ENCODE data around the gene LGR4.

LGR4 gene

DNA sequence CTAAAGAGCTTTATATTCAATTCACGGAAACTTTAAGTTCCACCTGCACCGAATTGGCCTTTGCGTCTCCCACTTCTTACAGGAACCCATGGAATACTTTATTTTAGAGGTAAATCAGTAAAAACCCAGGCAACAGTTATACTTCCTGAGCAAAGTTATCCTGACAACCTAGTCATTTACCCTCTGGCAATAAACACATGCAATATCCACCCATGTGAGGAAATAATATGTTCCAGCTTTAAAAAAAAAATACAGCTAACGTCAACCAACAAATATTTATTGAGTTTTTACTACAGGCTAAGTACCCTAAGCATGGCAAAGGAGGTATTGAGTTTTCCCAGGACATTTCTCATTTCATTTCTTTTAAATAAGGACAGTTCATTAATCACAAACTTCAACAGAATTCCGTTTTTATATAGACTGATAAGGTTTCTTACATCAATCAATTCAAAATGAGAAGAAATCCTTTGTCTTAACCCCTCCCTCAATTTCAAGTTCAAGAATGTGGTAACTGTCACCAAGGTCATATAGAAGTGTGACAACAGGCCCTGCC is 71.2 kb downstream of the LGR4 start:
- DNase-seq (ENCODE audit: low read depth): no peak

DNA sequence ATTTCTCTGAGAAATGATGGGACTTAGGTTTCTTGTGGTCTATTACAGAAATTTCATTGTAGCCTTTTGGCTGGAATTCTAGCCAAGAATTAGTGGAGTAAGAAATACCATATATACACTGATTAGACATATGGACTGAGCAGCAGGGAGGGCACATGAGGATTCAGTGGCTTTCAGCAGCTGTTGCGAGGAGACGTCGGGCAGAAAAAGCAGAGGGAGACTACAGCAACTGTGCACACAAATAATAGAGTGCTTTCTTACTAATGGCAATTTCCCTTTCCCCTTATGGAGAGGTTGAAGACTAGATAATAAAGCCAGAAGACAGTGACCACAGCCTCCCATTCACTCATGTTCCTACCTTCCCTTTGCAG is 74.2 kb downstream of the LGR4 start:
- DNase-seq (ENCODE audit: low read depth): no peak

DNA sequence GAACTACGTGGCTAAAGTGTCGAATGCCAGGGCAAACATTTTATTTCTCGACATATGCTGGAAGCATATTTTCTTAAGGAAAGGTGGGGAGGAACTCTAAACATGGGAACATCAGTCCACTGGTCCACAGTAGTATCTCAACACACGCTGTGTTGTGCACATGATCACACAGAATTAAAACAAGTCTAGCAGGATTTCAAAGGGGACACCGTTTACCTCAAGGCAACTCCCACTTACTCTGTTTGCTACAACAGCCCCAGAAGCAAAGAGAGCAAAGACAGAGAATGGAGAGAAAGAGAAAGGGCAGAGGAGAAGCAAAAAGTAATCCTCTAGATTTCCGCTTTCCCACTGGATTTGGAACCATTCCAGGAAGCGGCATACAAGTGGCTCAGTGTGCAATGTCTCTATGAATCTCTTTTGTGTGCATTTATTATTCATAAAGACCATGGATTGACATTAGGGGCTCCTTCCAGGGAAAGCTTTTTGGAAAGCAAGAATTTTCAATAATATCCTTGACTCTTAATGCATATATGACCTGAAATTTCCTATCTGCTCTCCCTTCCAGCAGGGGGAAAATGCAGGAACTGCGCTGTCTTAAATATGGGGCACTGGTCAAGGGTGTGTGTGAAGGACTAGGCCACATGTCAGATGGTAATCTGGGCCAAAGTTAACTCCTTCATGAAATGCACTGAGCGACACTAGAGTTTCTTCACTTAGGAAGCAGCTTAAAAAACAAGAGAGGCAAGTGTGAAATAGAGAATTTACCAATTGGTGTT is 74.8 kb downstream of the LGR4 start:
- DNase-seq (ENCODE audit: low read depth): no peak

GRCh38 chr11:27396259-27396839 is 76.2 kb downstream of the LGR4 start:
- no peak for DNase-seq (ENCODE audit: low read depth)

GRCh38 chr11:27395556-27396258 is 76.9 kb downstream of the LGR4 start:
- DNase-seq (ENCODE audit: low read depth): no peak

- no peak for DNase-seq (ENCODE audit: low read depth)
Observed at GRCh38 chr11:27394781-27395228, 77.8 kb downstream of the LGR4 start.

GRCh38 chr11:27392278-27393114 is 80.1 kb downstream of the LGR4 start:
- DNase-seq (ENCODE audit: low read depth): peak; percentile 52

DNA sequence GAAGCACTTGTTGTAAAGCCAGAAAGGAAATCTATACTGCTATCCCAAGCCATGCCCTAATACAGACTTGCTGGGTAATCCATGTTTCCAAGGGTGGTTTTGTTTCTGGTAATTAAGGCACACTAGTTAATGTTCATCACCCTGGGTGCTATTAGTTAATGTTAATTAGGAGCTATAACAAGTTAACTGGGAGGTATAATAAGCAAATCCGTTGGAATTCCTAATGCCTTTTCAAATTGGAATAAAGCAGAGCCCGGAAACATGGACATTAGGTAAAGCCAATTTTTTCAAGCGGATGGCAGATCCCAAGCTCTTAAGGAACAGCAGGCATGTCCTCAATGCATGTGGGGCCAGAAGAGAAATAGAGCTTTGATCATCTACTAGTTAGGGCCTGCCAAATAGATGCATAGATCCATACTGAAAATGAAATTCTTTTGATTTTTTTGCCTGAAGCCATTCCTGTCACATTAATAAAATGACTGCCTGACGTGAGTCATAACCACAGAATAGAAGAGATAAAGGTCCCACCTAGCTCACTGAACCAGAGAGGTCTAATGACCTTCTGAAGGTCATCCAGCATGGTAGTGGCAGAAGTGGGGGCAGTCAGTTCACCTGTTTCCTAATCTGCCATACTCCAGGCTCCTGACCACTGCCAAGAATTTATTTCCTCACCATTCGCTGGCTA is 81.1 kb downstream of the LGR4 start:
- no peak for DNase-seq (ENCODE audit: low read depth)

- DNase-seq (ENCODE audit: low read depth): peak; percentile 52
Observed at GRCh38 chr11:27390318-27391295, 82.0 kb downstream of the LGR4 start.

DNA sequence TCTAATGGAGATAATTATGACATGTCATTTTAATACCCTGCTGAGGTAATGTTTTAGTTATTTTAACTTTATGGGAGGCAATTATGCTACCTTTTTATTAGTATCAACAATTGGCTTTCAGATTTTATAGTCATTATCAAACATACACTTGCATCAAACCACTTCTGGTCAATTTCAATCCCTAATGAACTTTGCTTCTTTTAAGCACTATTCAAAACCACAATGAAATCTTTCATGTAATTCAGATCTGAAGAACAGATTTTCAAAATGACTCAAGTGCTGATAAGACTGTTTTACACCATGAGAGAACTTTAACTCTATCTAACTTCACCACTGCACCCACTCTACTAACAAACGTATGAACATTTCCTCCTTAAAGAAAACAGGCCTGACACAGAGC is 83.7 kb downstream of the LGR4 start:
- no peak for DNase-seq (ENCODE audit: low read depth)

DNA sequence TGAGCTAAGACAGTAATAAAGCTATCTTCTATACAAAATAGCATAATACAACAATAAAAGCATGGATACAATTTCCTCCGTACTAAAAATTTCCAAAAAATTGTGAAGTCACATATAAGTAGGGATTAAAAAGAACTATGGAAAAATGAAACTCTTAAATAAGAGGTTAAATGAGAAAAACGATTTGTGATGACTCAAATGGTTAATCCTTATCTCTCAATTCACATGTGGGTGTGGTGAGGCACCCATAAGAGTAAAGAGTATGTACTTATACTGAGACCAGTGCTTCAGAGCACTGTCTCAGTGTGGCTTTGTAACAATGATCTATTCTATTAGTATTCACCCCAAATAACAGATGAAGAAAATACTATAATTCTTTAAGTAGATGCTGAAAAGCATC is 84.6 kb downstream of the LGR4 start:
- no peak for DNase-seq (ENCODE audit: low read depth)

DNA sequence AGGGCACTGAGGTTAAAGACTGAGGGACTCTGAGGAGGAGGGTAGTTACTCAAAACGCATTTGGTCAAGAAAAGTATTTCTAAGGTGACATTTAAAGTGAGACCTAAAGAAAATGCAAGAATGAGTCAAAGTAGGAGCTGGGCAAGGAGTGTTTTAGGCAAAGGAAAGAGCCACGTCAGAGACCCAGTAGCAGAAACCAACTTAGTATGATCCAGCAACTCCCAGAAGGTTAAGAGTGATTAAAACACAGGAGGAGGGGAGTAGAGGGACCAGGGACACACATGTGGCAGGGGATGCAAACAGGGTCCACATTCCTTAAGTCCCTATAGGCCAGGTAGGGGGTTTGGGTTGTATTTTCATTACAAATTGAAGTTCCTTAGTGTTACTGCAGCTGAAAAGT is 85.2 kb downstream of the LGR4 start:
- DNase-seq (ENCODE audit: low read depth): no peak

- DNase-seq (ENCODE audit: low read depth): no peak
Observed at GRCh38 chr11:27386181-27386845, 86.3 kb downstream of the LGR4 start.

DNA sequence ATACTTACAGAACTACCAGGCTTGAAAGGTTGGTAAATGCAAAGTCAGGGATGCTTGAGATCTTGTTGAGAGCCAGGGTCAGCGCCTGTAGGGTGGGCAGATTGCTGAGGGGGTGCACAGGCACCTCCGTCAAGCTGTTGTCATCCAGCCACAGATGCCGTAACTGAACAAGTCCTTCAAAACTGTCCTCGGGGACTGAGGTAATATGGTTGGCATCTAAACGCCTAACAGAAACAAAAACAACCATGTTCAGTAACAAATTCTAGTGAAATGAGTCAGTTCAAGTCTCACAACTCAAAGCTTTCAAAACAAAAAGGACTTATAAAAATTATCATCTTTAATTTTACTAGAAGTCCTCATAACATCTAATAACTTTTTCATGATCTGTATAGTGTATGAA is 87.3 kb downstream of the LGR4 start:
- peak; percentile 68 for DNase-seq (ENCODE audit: low read depth)

GRCh38 chr11:27384227-27384626 is 88.4 kb downstream of the LGR4 start:
- no peak for DNase-seq (ENCODE audit: low read depth)

- no peak for DNase-seq (ENCODE audit: low read depth)
Observed at GRCh38 chr11:27383645-27384044, 88.9 kb downstream of the LGR4 start.

DNA sequence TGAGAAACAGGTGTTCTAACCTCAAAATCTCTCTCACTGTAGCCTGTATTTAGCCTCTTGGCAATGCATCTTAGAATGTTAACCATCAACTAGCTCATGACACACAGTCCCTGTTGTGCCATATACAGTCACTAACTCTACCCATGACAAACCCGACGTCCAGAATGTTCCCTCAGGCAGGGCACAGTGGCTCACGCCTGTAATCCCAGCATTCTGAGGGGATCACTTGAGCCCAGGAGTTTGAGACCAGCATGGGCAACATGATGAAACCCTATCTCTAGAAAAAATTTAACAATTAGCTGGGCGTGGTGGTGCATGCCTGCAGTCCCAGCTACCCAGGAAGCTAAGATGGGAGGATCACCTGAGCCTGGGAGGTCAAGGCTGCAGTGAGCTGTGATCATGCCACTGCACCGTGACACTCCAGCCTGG is 91.3 kb downstream of the LGR4 start:
- DNase-seq (ENCODE audit: low read depth): no peak

DNA sequence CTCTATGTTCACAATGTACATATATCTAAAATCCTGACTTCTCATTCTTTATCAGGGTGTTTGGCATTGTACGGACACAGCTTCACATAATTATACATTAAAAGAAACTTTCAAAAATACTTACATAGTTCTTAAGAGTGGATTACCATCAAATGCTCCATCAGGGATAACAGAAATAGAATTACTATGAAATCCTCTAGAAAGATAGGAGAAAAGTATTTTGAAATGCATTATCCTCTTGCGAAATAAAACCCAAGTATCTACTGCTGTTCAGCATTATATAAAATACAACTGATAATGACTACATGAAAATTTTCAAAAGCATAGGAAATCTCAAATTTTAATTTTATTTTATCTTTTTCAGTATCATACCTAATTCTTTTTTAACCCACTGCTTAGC is 91.8 kb downstream of the LGR4 start:
- no peak for DNase-seq (ENCODE audit: low read depth)

- DNase-seq (ENCODE audit: low read depth): no peak
Observed at GRCh38 chr11:27379449-27379848, 93.1 kb downstream of the LGR4 start.

DNA sequence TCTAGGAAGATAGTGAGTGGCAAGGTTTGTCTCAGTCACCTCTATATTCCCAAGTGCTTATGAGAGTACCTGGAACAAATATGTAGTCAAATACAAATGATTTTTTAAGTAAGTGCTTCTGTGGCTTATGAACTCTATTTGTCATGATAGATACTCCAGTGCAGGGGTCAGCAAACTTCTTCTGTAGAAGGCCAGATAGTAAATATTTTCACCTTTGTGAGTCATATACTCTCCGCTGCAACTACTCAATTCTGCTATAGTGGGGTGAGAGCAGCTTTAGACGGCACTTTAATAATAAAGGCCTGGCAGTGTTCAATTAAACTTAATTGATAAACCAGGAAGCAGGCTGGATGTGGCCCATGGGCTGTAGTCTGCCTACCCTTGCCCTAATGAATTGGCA is 97.2 kb downstream of the LGR4 start:
- no peak for DNase-seq (ENCODE audit: low read depth)

Data from stromal cell of bone marrow (primary cell).